Activated effector memory CD4-positive, alpha-beta T cell treated with Interleukin-2 at 50 U/mL for 16 hours (primary cell): ENCODE data around the gene TNFAIP3.

Source experiments
- DNase-seq: peaks from one replicate; pipeline ENCODE4 v3.0.0-alpha.2; 2020

Gene TNFAIP3

DNA sequence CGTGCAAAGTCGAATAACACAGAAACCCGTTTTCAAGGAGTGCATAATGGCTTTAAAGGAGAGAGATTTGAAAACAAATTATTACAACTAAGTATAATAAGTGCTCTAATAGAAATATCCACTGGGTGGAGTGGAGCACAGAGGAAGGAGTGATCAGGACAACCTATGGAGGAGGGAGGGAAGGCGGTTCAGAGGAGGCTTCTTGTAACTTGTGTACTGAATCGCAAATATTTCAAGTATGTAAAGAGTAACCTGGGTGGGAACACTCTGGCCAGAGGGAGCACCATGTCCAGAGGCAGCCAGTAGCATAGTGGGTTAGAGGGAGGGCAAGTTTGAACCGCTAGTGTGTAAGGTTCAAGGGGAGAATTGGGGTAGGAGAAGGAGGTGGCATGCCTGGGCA lies 21.6 kb upstream of the TNFAIP3 start:
- no peak for DNase-seq

GRCh38 chr6:137846274-137846673 lies 20.8 kb upstream of the TNFAIP3 start:
- no peak for DNase-seq

DNA sequence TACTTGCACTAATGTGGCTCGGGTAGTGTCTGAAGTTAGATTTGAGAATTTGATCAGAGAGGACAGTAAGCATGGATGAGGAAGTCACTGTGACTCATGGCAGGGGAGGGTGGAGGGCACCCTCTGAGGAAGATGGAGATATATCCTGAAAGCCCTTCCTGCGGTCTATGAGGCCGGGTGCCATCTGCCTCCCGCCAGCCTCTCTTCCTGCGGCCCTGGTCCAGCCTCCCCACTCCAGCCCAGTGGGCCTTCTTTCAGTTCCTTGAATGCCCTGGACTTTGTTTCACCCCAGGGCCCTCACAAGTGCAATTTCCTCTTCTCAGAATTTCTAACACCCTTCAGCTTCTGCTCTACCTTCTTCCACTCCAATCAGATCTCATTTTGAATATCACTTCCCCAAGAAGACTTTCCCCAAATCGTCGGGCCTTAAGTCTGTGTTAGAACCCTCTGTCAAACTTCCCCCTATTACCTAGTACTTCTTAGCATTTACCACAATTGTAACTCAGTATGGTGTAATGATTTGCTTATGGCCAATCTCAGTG lies 20.2 kb upstream of the TNFAIP3 start:
- no peak for DNase-seq

DNA sequence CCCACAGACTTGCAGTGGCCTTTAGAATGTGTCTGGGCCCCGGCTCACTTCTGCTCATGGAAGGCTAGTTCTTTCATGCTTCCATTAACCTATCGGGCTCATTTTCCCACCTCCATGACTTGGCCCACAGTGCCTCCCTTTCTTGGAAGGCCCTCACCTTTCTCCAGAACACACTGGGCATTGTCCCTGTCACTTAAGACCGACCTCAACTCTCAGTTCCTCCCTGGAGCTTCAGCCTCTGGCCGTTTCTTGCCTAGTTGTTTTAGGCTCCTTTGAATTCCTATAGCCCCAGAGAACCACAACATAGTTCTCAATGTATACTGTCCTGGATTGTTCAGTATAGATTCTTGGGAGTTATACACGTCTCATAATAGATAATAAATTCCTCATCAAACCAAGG lies 19.3 kb upstream of the TNFAIP3 start:
- no peak for DNase-seq

DNA sequence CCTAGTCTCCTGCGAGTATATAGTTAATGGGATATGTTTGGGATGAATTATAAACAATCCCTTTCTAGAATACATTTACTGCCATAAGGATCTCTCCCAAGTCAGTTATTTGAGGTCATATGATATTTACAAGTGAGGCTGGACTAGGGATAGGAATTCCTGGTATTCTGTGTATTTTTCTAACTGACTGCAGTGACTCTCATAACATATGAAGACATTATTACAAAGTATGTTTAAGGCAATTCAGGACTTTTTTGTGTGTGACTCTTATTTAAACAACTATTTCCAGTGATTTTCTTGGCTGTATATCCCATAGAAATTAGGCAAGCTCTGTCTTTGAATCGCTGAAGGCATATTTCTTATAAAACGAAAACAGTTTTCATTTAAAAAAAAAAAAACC lies 18.4 kb upstream of the TNFAIP3 start:
- DNase-seq, result no peak

DNA sequence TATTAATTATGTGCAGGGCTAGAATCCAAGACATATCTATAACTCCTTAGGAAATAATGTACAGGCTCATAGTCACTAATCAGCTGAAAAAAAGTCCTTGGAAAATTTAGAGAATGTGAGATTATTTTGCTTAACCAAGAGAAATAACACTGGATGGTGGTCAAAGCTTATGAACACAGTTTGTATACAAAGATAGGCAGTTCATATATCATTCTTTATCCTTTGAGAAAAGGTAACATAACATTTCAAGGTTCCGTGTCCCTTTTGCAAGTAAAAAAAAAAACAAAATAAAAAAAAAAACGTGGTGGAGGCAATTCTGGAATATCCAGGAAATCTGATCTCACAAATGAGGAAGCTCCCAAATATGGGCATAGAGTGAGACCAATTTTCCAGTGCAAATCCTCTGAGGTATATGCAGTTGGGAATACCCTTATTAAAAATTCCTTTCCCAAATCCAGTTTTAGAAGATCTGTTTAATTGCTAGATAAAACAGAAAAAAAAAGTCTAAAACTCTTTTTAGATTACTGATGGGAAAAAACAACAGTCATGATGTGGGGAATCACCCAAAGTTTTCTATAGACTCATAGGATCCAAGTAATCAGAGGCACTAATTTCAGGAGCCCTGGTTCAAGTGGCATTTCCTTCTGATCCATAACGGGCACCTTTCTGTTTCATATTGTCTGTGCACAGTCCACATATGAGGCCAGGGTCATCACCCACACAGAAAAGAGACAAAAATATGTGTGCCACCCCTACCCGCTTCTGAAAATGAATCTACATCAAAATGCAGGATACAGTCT lies 17.7 kb upstream of the TNFAIP3 start:
- no peak for DNase-seq

- no peak for DNase-seq
Observed at GRCh38 chr6:137849981-137850714, 16.9 kb upstream of the TNFAIP3 start.

GRCh38 chr6:137850816-137851602 lies 16.1 kb upstream of the TNFAIP3 start:
- DNase-seq, result no peak

DNA sequence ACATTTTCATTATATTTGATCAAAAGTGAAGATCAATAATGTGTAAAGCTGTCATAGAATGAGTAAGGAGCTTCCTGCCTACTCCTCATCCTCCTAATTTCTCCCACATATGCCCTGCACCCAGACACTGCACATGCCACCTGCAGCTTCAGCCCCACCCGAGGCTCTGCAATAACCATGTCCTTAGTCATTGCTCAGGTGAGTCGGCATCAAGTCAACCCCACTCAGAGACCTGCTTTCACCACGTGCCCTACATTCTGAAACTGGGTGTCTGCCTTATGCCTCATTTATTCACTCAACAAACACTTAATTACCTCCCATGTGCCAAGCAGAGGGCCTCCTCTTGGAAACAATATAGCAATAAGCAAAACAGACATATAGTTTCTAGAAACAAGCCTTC lies 15.4 kb upstream of the TNFAIP3 start:
- no peak for DNase-seq

DNA sequence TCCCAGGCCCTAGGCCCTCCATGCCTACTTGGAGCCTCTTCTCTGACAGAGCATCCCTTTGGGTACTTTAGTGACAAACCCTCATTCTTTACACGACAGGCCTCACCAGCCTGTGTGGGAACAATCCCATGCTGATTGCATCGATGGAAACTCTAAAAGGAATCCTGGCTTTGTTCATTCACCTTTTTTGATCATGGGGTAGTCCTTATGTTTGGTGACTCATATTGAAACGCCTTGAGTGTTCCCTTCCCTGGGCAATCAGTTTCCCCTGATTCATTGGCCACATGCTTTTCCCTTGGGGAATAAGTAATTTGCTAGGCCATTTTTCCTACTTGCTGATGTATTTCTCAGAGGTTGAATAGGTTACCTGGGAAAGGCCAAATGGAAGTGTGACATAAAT lies 14.7 kb upstream of the TNFAIP3 start:
- DNase-seq, result no peak

DNA sequence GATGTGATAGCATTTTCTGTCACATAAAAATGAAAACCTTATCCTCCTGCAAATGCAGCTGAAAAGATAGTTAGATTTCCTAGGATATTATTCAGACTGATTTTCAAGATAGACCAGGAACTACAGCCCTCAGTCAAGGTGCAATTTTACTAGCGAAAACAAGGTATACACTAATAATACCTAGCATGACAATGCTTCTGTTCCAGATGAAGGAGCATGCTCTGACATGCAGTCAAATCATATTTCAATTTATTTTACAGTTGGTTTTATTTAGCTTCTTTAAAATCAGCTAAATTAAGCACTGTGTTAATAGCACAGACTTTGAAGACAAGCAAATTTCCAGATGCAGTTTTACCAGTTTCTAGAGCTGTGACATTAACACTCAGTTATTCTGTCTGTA lies 14.2 kb upstream of the TNFAIP3 start:
- DNase-seq, result no peak

DNA sequence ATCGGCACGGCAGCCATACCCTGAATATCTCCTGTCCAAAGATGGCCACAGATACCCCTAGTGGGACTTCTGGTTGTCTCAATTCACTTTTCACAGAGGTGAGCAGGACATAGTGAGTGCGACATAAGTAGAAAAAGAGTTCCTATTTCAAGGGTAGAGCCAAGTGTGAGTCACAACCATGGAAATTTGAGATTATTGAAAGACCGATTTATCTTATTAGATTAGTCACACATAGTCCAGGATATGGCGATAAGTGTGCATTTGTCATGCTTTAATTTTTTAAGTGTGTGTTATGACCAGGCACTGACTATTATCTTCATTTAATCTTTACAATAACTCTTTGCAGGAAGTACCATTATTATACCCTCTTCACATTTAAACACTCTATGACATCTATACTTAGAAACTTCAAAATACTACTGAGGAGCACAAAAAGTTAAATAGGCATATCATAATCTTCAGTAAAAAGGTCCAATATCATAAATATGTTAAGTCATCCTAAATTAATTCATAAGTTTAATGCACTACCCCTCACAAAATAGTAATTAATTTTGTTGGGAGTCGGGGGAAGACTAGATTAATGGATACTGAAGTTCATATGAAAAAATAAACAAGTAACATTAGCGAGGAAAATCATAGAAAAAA lies 13.4 kb upstream of the TNFAIP3 start:
- DNase-seq, result no peak

DNA sequence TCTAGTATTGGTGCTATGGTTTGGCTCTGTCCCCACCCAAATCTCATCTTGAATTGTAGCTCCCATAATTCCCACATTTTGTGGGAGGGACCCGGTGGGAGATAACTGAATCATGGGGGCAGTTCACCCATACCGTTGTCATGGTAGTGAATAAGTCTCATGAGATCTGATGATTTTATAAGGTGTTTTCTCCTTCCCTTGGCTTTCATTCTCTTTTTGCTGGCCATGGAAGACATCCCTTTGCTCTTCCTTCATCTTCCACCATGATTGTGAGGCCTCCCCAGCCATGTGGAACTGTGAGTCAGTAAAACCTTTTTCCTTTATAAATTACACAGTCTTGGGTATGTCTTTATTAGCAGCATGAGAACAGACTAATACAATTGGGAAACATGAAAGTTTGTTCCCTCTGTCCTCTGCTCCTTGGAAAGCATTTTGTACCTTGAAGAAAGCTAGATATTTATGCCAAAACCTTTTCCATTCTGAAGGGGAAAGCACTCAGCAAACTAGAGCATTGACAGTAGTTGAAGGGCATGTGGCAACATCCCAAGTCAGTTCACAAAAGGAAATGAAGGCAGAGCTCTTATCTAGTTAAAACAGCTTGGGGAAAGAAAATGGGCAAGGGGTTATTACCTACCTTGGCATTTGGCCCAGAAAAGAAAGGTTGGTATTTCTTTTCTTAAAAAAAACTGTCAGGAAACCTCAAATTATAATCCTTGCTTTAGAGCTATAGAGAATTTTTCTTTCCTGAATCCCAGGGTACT lies 10.7 kb upstream of the TNFAIP3 start:
- no peak for DNase-seq

DNA sequence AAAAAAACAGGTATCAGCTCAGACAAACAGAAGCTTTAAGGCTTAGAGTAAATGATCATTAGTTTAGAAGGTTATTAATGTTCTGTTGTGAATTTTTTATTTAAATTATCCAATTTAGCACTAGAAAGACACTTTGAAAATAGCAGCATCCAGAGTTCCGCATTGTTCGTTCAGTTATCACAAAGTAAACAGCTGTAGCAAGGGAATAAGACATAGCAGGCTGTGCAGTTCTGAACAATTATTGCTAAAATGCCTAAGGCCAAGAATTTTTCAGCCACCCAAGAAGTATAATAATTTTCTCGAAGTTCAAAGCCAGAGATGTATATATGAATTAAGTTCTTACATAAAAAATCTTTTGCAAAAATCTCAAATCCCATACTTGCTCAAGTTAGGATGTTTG lies 8.0 kb upstream of the TNFAIP3 start:
- no peak for DNase-seq

DNA sequence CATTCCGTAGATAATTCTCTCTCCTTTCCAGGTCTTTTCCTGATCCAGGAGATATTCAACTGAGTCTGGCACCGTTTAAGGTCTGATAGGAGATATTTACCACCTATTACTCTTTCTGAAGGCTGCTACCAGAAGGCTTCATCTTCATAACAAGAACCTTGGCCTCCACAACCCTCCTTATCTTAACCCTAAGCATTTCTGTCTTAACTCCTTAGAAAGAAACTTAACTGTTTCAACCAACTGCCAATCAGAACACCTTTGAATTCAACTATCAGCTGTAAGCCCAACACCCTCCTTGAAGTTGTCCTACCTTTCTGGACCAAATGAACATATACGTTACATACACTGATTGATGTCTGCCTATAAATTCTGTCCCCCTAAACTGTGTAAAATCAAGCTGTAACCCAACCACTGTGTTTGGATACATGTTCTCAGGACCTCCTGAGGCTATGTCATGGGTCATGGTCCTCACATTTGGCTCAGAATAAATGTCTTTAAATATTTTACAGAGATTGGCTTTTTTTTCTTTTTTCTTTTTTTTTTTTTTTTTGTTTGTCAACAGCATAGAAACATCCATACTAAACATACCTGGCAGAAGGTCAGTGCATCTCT lies 6.6 kb upstream of the TNFAIP3 start:
- DNase-seq, result no peak

DNA sequence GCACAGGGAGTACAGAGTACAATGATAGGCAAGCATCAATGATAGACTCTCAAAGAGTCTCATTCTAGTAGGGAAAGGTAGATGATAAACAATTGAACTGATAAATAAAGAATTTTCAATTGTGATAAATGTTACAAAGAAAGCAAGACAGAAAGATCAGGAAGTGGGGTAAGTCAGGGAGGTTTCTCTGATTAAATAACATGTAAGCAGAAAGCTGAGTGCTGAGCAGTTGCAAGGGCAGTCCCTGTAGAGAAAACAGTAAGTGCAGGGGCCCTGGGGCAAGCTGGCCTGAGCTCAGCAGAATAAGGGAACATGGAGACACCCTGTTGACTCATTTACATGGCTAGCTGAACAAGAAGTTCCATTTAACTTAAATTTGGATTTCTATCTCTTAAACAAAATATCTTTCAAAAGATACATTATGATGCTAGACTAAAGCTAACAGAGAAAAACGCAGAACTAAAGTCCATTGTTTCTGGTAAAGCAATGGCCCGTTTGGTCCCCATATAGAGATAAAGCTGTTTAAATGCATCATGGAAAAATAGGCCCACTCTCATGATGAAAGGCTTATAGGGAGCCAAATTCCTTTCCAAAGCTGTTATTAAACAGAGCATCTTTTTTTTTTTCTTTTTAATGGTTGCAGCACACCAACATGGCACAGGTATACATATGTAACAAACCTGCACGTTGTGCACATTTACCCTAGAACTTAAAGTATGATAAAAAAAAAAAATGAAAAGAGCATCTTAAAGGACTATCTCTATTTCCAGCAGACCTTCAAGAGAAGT lies 5.3 kb upstream of the TNFAIP3 start:
- no peak for DNase-seq

GRCh38 chr6:137862419-137863090 lies 4.5 kb upstream of the TNFAIP3 start:
- DNase-seq, result no peak

GRCh38 chr6:137863091-137863797 lies 3.8 kb upstream of the TNFAIP3 start:
- no peak for DNase-seq

GRCh38 chr6:137864812-137865508 lies 2.1 kb upstream of the TNFAIP3 start:
- DNase-seq, result no peak
